HFFc6 (cell line): ENCODE measurements around the gene RTN4RL1. TPM values are rescaled to one million over a fixed set of nuclear protein-coding genes. Genes with fewer than 3 reads are reported as not detected.
"Not testable (repeated sequence)": the region's sequence is repeated elsewhere in the genome, so short reads cannot be mapped to it uniquely, and the experiment has no call there.

Source experiments
- DNase-seq: peaks from one replicate; pipeline ENCODE4 v3.0.0-alpha.2; 2018
- H3K27ac Mint-ChIP-seq: 2 replicates; pipeline ENCODE4 v1.8.0; 2020; ENCODE audit warnings: mild to moderate bottlenecking, mixed read lengths
- H3K27me3 Mint-ChIP-seq: 2 replicates; pipeline ENCODE4 v1.8.0; 2021; ENCODE audit warnings: mild to moderate bottlenecking, moderate library complexity, mixed read lengths; ENCODE audit not compliant: insufficient read depth
- H3K36me3 Mint-ChIP-seq: 2 replicates; pipeline ENCODE4 v1.8.0; 2021; ENCODE audit warnings: low read depth, mixed read lengths
- H3K4me1 Mint-ChIP-seq: 2 replicates; pipeline ENCODE4 v1.8.0; 2020; ENCODE audit warnings: low read depth, mixed read lengths
- H3K4me3 Mint-ChIP-seq: 2 replicates; pipeline ENCODE4 v1.8.0; 2020; ENCODE audit warnings: mild to moderate bottlenecking, moderate library complexity, mixed read lengths
- H3K9me3 Mint-ChIP-seq: 2 replicates; pipeline ENCODE4 v1.8.0; 2020; ENCODE audit warnings: mild to moderate bottlenecking, mixed read lengths
- CTCF ChIP-seq: fragments of 200-600 bp; sonication (generic); IDR thresholded peaks from 2 replicates; pipeline ENCODE4 v1.5.0; 2021; ENCODE audit warnings: antibody characterized with exemption, mild to moderate bottlenecking
- total RNA-seq, 6 experiments: library from RNA; stranded (reverse); fragmentation: NEBNext Ultra II Directional; extraction: Animal tissue kit (Norgen Biotek cat#: 25700); gene quantifications; 2 replicates in 1 of 6; 3 replicates in 5 of 6; pipeline ENCODE4 v1.2.3, GENCODE V29; 2021

RTN4RL1 gene
- total RNA-seq, 6 experiments from 2014 or later = 0.33 to 0.60 (median 0.39) TPM

DNA sequence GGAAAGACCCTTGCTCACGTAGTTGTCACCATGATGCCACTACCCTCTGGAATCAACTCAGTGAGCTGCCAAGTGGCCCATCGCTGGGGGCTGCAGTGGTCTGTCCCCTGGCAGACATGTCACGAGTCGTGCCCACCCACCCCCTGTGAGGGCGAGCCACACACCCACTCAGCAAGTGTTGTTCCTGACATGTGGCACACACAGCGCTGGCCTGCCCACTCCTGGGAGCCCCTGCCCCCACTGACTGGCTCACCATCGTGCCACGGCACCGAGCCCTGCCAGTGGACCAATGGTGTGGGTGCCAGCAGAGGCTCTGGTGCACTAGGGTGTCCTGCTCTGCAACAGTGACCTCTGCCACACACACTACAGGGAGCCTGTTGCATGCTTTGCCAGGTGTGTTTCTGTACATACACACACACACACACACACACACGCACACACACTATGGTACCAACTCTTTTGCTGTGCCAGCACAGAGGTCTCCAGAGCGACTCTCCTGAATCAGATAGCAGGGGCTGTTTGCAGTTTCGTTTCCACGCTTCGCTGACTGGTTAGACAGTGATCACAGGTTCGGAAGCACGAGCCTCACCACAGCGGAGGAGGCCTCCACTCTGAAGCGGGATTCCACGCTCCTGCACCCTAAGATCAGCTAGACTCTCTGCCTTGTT, 7.7 kb downstream of the RTN4RL1 start:
- Mint-ChIP-seq H3K27ac (no peak overlapping the region), H3K9me3 (peaks cover 5% of the 10 kb centered on the region; the same call in 1 of the 2 replicates), H3K4me1 (peaks cover 3% of the 10 kb centered on the region)

DNA sequence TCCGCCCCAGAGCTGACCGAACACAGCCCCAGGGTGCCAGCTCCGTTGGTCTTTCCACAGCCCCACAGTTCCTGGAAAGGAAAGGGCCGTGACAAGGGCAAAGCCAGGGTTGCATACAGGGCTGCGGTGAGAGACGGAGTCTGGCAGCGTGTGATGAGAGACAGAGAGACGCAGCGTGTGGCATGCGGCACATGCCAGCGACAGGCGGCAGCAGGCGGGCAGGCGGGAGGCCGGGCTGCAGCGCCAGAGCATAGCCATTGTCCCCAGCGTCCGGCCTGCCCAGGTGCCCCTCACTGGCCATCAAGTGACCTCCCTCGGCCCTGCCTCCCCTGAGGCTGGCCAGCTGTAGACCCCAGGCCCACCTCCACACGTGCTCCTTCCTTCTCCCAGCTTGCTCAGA, 8.6 kb downstream of the RTN4RL1 start:
- Mint-ChIP-seq H3K27me3 (peaks cover 57% of the 10 kb centered on the region), H3K27ac (no peak overlapping the region), H3K9me3 (peaks cover 5% of the 10 kb centered on the region; the same call in 1 of the 2 replicates), H3K36me3 (no peaks in the 10 kb centered on the region), H3K4me3 (no peak overlapping the region), H3K4me1 (peaks cover 12% of the 10 kb centered on the region)
- no peak for TF ChIP-seq CTCF
- no peak for DNase-seq

More for the DNA sequence above, 7.7 kb downstream of the RTN4RL1 start:
- H3K4me3 Mint-ChIP-seq = no peak overlapping the region
- DNase-seq = no peak
- no peaks in the 10 kb centered on the region for H3K36me3 Mint-ChIP-seq
- TF ChIP-seq CTCF = no peak
- peaks cover 59% of the 10 kb centered on the region for H3K27me3 Mint-ChIP-seq

DNA sequence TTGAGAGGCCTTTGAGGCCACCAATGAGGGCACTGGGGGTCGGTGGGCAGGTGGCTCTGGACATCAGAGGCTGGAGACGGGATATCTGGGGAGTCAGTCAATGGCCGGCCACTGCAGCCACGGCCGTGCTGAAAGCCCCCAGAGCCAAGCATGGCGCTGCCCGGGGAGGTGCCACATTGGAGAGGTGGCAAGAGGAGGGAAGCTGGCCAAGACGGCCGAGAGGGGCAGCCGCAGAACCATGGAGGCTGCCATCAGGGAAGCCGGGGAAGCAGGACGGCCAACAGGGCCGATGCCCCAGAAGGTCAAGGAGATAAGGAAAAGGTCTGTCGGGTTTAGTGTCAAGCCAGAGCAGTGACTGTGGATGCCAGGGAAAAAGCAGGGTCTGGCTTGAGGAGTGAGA, 9.8 kb downstream of the RTN4RL1 start:
- H3K27me3 Mint-ChIP-seq = peaks cover 48% of the 10 kb centered on the region

DNA sequence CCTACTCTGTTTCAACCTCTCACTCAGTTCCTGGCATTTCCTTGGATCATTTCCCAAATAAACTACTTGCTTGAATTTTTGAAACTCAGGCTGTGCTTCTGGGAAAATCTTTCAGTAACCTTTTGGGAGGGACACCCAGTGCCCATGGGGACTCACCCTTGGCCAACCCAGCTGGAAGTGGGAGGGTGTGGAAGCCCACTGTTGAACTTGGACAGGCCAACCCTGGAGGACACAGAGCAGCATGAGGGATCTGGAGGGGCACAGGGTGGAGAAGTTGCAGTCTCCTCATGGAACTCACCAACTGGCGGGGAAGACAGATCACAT, 11.2 kb downstream of the RTN4RL1 start:
- Mint-ChIP-seq H3K4me3 (no peak overlapping the region), H3K36me3 (no peaks in the 10 kb centered on the region), H3K9me3 (peaks cover 5% of the 10 kb centered on the region; the same call in 1 of the 2 replicates), H3K27ac (no peak overlapping the region), H3K27me3 (peaks cover 34% of the 10 kb centered on the region), H3K4me1 (peaks cover 17% of the 10 kb centered on the region)
- DNase-seq = no peak
- no peak for TF ChIP-seq CTCF

More for the DNA sequence above, 9.8 kb downstream of the RTN4RL1 start:
- no peak for DNase-seq
- Mint-ChIP-seq H3K4me3 (no peak overlapping the region), H3K9me3 (peaks cover 5% of the 10 kb centered on the region; the same call in 1 of the 2 replicates), H3K4me1 (peaks cover 17% of the 10 kb centered on the region), H3K36me3 (no peaks in the 10 kb centered on the region), H3K27ac (no peak overlapping the region)
- TF ChIP-seq CTCF = no peak

DNA sequence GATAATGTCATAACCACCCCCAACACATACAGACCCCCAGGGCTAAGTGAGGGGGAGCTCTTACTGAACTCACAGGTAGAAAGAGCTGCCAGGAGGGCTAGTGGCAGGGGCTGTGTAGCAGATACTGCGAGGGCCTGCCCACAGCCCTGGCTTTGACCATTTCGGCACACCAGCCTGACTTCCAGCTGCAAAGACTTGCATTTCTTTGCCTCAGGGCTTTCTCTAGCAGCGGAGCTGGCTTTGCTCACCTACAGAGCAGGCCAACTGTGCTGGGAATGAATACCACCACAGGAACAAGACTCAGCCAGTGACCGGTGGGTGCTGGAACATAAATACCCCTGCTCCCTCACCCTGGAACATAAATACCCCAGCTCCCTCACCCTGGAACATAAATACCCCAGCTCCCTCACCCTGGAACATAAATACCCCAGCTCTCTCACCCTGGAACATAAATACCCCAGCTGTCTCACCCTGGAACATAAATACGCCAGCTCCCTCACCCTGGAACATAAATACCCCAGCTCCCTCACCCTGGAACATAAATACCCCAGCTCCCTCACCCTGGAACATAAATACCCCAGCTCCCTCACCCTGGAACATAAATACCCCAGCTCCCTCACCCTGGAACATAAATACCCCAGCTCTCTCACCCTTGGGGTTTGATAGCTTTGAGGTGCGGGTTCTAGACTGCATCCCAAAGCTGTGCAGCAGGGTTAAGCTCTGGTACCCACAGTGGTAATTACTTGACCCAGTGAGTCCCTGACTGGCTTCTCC, 11.7 kb downstream of the RTN4RL1 start:
- DNase-seq, H3K4me3 Mint-ChIP-seq, H3K27ac Mint-ChIP-seq, H3K36me3 Mint-ChIP-seq, H3K9me3 Mint-ChIP-seq: not testable (repeated sequence)
- Mint-ChIP-seq H3K27me3 (peaks cover 29% of the 10 kb centered on the region), H3K4me1 (peaks cover 17% of the 10 kb centered on the region)

DNA sequence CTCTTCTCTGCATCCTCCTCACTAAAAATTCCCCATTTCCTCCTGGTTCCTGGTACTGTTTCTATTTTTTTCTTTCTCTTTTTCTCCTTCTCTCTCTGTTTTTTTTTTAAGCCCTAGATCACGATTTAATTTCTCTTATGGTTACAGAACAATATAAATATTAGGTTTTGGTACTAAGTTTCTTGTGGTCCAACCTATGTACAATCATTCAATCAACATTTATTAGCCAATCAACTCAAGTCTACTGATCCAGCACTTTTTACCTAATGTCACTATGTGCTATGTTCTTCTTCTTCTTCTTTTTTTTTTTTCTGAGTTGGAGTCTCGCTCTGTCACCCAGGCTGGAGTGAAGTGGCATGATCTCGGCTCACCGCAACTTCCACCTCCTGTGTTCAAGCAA, 12.6 kb downstream of the RTN4RL1 start:
- Mint-ChIP-seq H3K36me3 (no peaks in the 10 kb centered on the region), H3K4me3 (no peak overlapping the region), H3K4me1 (peaks cover 17% of the 10 kb centered on the region), H3K27ac (no peak overlapping the region; the same call in 1 of the 2 replicates), H3K27me3 (peaks cover 20% of the 10 kb centered on the region), H3K9me3 (peaks cover 5% of the 10 kb centered on the region; the same call in 1 of the 2 replicates)
- no peak for DNase-seq
- no peak for TF ChIP-seq CTCF
